IMR-90 (cell line): ENCODE measurements around the gene SIGLEC12. TPM values are rescaled to one million over a fixed set of nuclear protein-coding genes. Genes with fewer than 3 reads are reported as not detected.

Source experiments
- ATAC-seq: fragments of 200-7000 bp; cut with Tn5 transposase; 2 replicates; pipeline ENCODE4 v1.9.1; 2020; ENCODE audit warnings: low read depth, mild to moderate bottlenecking, moderate library complexity
- BruUV-seq: library from RNA; stranded (reverse); fragments of 400-500 nt; replicated peaks from 2 replicates; lab custom pipeline; 2021; lab: Mats Ljungman, UMichigan
- CTCF ChIA-PET: fragments of 300-600 bp; formaldehyde crosslinking; extraction: SDS; loops from one replicate; lab custom pipeline; 2021; ENCODE audit warnings: antibody characterized with exemption; lab: Yijun Ruan, JAX
- POLR2A ChIA-PET: fragments of 300-600 bp; sonication (Branson Sonifier 250); formaldehyde crosslinking; loops from one replicate; lab custom pipeline; 2022; ENCODE audit warnings: antibody characterized with exemption; ENCODE audit not compliant: unreplicated experiment; lab: Charles Lee
- DNase-seq: peaks from one replicate; pipeline ENCODE4 v3.0.0; 2013
- H2AFZ ChIP-seq: replicated peaks from 2 replicates; pipeline ENCODE3; 2013; ENCODE audit warnings: low read length, mild to moderate bottlenecking; ENCODE audit not compliant: poor library complexity
- H2AK5ac ChIP-seq: 2 replicates; pipeline ENCODE4 v1.6.1; 2013; ENCODE audit warnings: low read depth, low read length, inconsistent platforms
- H2AK9ac ChIP-seq: replicated peaks from 2 replicates; pipeline ENCODE3; 2013; ENCODE audit warnings: mild to moderate bottlenecking, low read depth, low read length, moderate library complexity; ENCODE audit not compliant: poor library complexity
- H2BK120ac ChIP-seq: 2 replicates; pipeline ENCODE4 v1.6.1; 2013; ENCODE audit warnings: low read depth, low read length, inconsistent platforms
- H2BK15ac ChIP-seq: 3 replicates; pipeline ENCODE4 v1.6.1; 2013; ENCODE audit warnings: low read depth, low read length, inconsistent platforms
- H2BK20ac ChIP-seq: 2 replicates; pipeline ENCODE4 v1.6.1; 2013; ENCODE audit warnings: low read depth, mild to moderate bottlenecking, inconsistent platforms, low read length, moderate library complexity
- H2BK5ac ChIP-seq: 2 replicates; pipeline ENCODE4 v1.6.1; 2013; ENCODE audit warnings: mild to moderate bottlenecking, low read depth, low read length, inconsistent platforms; ENCODE audit not compliant: poor library complexity, severe bottlenecking
- H3K14ac ChIP-seq: replicated peaks from 2 replicates; pipeline ENCODE4 v1.6.1; 2013; ENCODE audit warnings: low read depth, low read length, inconsistent platforms
- H3K18ac ChIP-seq: 2 replicates; pipeline ENCODE4 v1.6.1; 2013; ENCODE audit warnings: low read depth, low read length, control low read depth
- H3K23ac ChIP-seq: 2 replicates; pipeline ENCODE4 v1.6.1; 2013; ENCODE audit warnings: low read depth, low read length, inconsistent platforms
- H3K27ac ChIP-seq: 2 replicates; pipeline ENCODE4 v1.5.1; 2013; ENCODE audit warnings: mild to moderate bottlenecking, control low read depth, low read length; ENCODE audit not compliant: insufficient read depth
- H3K27me3 ChIP-seq: 2 replicates; pipeline ENCODE4 v1.6.1; 2013; ENCODE audit warnings: low read length; ENCODE audit not compliant: control insufficient read depth, insufficient read depth
- H3K36me3 ChIP-seq: 2 replicates; pipeline ENCODE4 v1.6.1; 2013; ENCODE audit warnings: low read length, mixed read lengths; ENCODE audit not compliant: control insufficient read depth, insufficient read depth
- H3K4ac ChIP-seq: 2 replicates; pipeline ENCODE4 v1.6.1; 2013; ENCODE audit warnings: low read depth, low read length, inconsistent platforms
- H3K4me1 ChIP-seq: 2 replicates; pipeline ENCODE4 v1.6.1; 2013; ENCODE audit warnings: low read length, mixed read lengths; ENCODE audit not compliant: control insufficient read depth, insufficient read depth
- H3K4me2 ChIP-seq: 2 replicates; pipeline ENCODE4 v1.6.1; 2013; ENCODE audit warnings: low read depth, mild to moderate bottlenecking, control low read depth, low read length, moderate library complexity
- H3K4me3 ChIP-seq: 2 replicates; pipeline ENCODE4 v1.5.1; 2013; ENCODE audit warnings: low read depth, mild to moderate bottlenecking, control low read depth, low read length, moderate library complexity; ENCODE audit not compliant: insufficient read depth
- H3K56ac ChIP-seq: 2 replicates; pipeline ENCODE4 v1.6.1; 2013; ENCODE audit warnings: low read length, inconsistent platforms; ENCODE audit not compliant: insufficient read depth; ENCODE audit errors: extremely low read depth
- H3K79me1 ChIP-seq, 2 experiments: 2 replicates each; pipeline ENCODE4 v1.6.1; 2013; ENCODE audit warnings: low read length in 2 of 2, inconsistent platforms in 1 of 2, low read depth in 1 of 2
- H3K9ac ChIP-seq: 2 replicates; pipeline ENCODE4 v1.6.1; 2013; ENCODE audit warnings: low read depth, low read length, control low read depth
- H3K9me1 ChIP-seq: 2 replicates; pipeline ENCODE4 v1.6.1; 2013; ENCODE audit warnings: low read length, inconsistent platforms; ENCODE audit not compliant: insufficient read depth
- H3K9me3 ChIP-seq: 2 replicates; pipeline ENCODE4 v1.6.1; 2013; ENCODE audit warnings: low read length; ENCODE audit not compliant: control insufficient read depth, insufficient read depth
- H4K20me1 ChIP-seq: 2 replicates; pipeline ENCODE4 v1.6.1; 2013; ENCODE audit warnings: low read length, inconsistent platforms; ENCODE audit not compliant: insufficient read depth
- H4K5ac ChIP-seq: 2 replicates; pipeline ENCODE4 v1.6.1; 2013; ENCODE audit warnings: mild to moderate bottlenecking, low read depth, low read length, control low read depth
- H4K8ac ChIP-seq, 2 experiments: 2 replicates each; pipeline ENCODE4 v1.6.1; 2013; ENCODE audit warnings: low read depth in 2 of 2, low read length in 2 of 2, control low read depth in 1 of 2, inconsistent platforms in 1 of 2
- H4K91ac ChIP-seq: 2 replicates; pipeline ENCODE4 v1.6.1; 2013; ENCODE audit warnings: low read depth, low read length, inconsistent platforms; ENCODE audit not compliant: insufficient read depth
- BHLHE40 ChIP-seq: fragments of 150-350 bp; IDR thresholded peaks from 2 replicates; pipeline ENCODE4 v1.6.1; 2016; ENCODE audit warnings: mild to moderate bottlenecking, low read depth, low read length
- CEBPB ChIP-seq: IDR thresholded peaks from 2 replicates; pipeline ENCODE4 v1.6.1; 2012; ENCODE audit warnings: low read depth, low read length, improper control_type of control experiment
- CTCF ChIP-seq: conservative IDR thresholded peaks from 2 replicates; pipeline ENCODE4 v1.5.1; 2012; ENCODE audit warnings: mild to moderate bottlenecking, low read depth, low read length, improper control_type of control experiment
- ELK1 ChIP-seq: fragments of 150-350 bp; IDR thresholded peaks from 2 replicates; pipeline ENCODE4 v1.6.1; 2016; ENCODE audit warnings: low read depth, mild to moderate bottlenecking, low read length, moderate library complexity, borderline replicate concordance
- MAFK ChIP-seq: IDR thresholded peaks from 2 replicates; pipeline ENCODE4 v1.6.1; 2012; ENCODE audit warnings: low read depth, low read length, improper control_type of control experiment
- MAZ ChIP-seq: IDR thresholded peaks from 2 replicates; pipeline ENCODE4 v1.6.1; 2012; ENCODE audit warnings: low read depth, mild to moderate bottlenecking, low read length, improper control_type of control experiment, moderate library complexity, borderline replicate concordance
- NFE2L2 ChIP-seq: fragments of 150-350 bp; IDR thresholded peaks from 2 replicates; pipeline ENCODE4 v1.6.1; 2016; ENCODE audit warnings: low read depth, mild to moderate bottlenecking, low read length
- POLR2A ChIP-seq: IDR thresholded peaks from 2 replicates; pipeline ENCODE4 v1.6.1; 2012; ENCODE audit warnings: mild to moderate bottlenecking, low read depth, low read length
- RFX5 ChIP-seq: IDR thresholded peaks from 2 replicates; pipeline ENCODE4 v1.8.0; 2012; ENCODE audit warnings: low read depth, mild to moderate bottlenecking, low read length, moderate library complexity
- SMC3 ChIP-seq: fragments of 150-350 bp; IDR thresholded peaks from 2 replicates; pipeline ENCODE4 v1.6.1; 2016; ENCODE audit warnings: low read depth, mild to moderate bottlenecking, antibody characterized with exemption, low read length, moderate library complexity
- USF2 ChIP-seq: fragments of 150-350 bp; IDR thresholded peaks from 2 replicates; pipeline ENCODE4 v1.6.1; 2017; ENCODE audit warnings: mild to moderate bottlenecking, antibody characterized with exemption, low read length, low read depth
- WGBS, 2 experiments: methylation state at CpG; one replicate each; pipeline versions ENCODE4 v1.1.5 to v1.1.7; 2013; ENCODE audit warnings: missing lambda C conversion rate in 2 of 2; ENCODE audit not compliant: insufficient read length in 1 of 2; ENCODE audit errors: extremely low coverage in 2 of 2; 5-methylcytosine and 5-hydroxymethylcytosine counted together
- dilution Hi-C: fragments of 300-500 bp; cut with HindIII; formaldehyde crosslinking; loops from one replicate; pipeline ENCODE4 v1.14.3; 2018; ENCODE audit warnings: low sequenced_read_pairs; ENCODE audit not compliant: unreplicated experiment
- in situ Hi-C: fragments of 300-500 bp; cut with MboI; formaldehyde crosslinking; loops from 3 replicates; pipeline ENCODE4 v1.14.3; 2019; ENCODE audit warnings: low sequenced_read_pairs, inconsistent platforms, mixed read lengths
- intact Hi-C: fragments of 100-400 bp; cut with micrococcal nuclease; formaldehyde crosslinking; loops from 2 replicates; pipeline ENCODE4 v1.10.0; 2022
- polyA plus RNA-seq, 3 experiments: library from polyadenylated mRNA; depleted of rRNA; stranded (reverse); fragments of >200 nt; gene quantifications; 2 replicates each; pipeline ENCODE4 v1.2.3, GENCODE V29; 2012; ENCODE audit warnings: low replicate concordance in 1 of 3
- total RNA-seq: library from RNA; depleted of rRNA; stranded (reverse); fragments of >200 nt; gene quantifications from 2 replicates; pipeline ENCODE4 v1.2.3, GENCODE V29; 2012

The SIGLEC12 gene
- total and polyA plus RNA-seq, 2 of the 4 experiments (the other 2 are of a cell fraction): not detected

- TF ChIP-seq CTCF (no peak), NFE2L2 (no peak), RFX5 (no peak), USF2 (no peak), SMC3 (no peak), MAZ (no peak), CEBPB (no peak), MAFK (no peak), POLR2A (no peak), ELK1 (no peak), BHLHE40 (no peak)
- 22% methylated on average over 5 of the region's 25 CpGs; no CpG with 5 or more reads in 1 of the 2 experiments for WGBS, 2 experiments
- H4K20me1 ChIP-seq: no peaks in the 10 kb centered on the region
Measured at GRCh38 chr19:51531349-51532315, 30.0 kb upstream of the SIGLEC12 start, which contains the start of gene SIGLEC6. SIGLEC6 (minus strand) TSS chr19:51531670; CDS start chr19:51531648, 22 bp downstream.

More at GRCh38 chr19:51531349-51532315, 30.0 kb upstream of the SIGLEC12 start, which contains the start of gene SIGLEC6:
- DNase-seq (no peak), ATAC-seq (no peak)
- no peak within 1 kb of the TSS for H2BK20ac ChIP-seq
- dilution Hi-C loops (no loop called here), intact Hi-C loops (no loop called here), in situ Hi-C loops (no loop called here)
- no peaks in the 10 kb centered on the region for H3K36me3 ChIP-seq
- no peaks in the 10 kb centered on the region for H3K27me3 ChIP-seq
- H2BK120ac ChIP-seq: no peak within 1 kb of the TSS
- H4K5ac ChIP-seq: no peak within 1 kb of the TSS
- H3K4ac ChIP-seq: no peak within 1 kb of the TSS
- H3K9ac ChIP-seq: no peak within 1 kb of the TSS
- H2BK5ac ChIP-seq: no peak within 1 kb of the TSS
- H2BK15ac ChIP-seq: no peak within 1 kb of the TSS
- H3K27ac ChIP-seq: no peak within 1 kb of the TSS
- H2AFZ ChIP-seq: no peak within 1 kb of the TSS
- H2AK5ac ChIP-seq: no peak within 1 kb of the TSS
- H4K91ac ChIP-seq: no peak within 1 kb of the TSS
- H4K8ac ChIP-seq: no peak within 1 kb of the TSS
- H3K56ac ChIP-seq: no peak within 1 kb of the TSS
- no peaks in the 10 kb centered on the region for H3K9me1 ChIP-seq
- no peaks in the 10 kb centered on the region for H3K79me1 ChIP-seq
- no peak within 1 kb of the TSS for H3K23ac ChIP-seq
- no TSS peak for BruUV-seq
- CTCF ChIA-PET: no interaction called here
- no peaks in the 10 kb centered on the region for H3K4me1 ChIP-seq
- no peak within 1 kb of the TSS for H3K4me3 ChIP-seq
- no peak within 1 kb of the TSS for H3K4me2 ChIP-seq
- H2AK9ac ChIP-seq: no peak within 1 kb of the TSS
- 0 out of 2 replicates have a peak, but pooled peaks cover 2% of the 10 kb centered on the region for H3K9me3 ChIP-seq
- no peak within 1 kb of the TSS for H3K14ac ChIP-seq
- POLR2A ChIA-PET: no interaction called here
- no peak within 1 kb of the TSS for H3K18ac ChIP-seq
